ENCODE data around the gene SHISA4.

Gene SHISA4

DNA sequence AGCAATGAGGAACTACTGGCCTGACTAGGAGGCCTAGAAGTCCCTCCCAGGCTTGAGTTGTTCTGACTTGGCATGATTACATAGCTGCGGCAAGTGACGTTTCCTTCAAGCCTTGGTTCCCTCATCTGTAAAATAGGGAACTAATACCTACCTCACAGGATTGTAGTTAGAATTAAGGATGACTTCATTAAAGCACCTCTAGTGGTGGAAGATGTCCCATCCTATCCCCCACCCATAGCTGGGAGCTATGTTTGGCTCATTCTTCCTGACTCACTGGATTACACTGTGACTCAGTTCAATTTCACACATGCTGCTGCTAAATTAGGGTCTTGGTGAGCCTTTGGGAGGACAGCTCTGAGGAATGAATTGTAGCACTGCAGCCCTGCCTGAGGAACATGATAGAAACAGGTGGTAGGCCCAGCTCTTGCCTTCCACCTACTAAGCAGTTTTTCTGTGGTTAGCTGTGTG lies 6.0 kb upstream of the SHISA4 start:
- no peak for DNase-seq (ENCODE audit: low read depth)

DNA sequence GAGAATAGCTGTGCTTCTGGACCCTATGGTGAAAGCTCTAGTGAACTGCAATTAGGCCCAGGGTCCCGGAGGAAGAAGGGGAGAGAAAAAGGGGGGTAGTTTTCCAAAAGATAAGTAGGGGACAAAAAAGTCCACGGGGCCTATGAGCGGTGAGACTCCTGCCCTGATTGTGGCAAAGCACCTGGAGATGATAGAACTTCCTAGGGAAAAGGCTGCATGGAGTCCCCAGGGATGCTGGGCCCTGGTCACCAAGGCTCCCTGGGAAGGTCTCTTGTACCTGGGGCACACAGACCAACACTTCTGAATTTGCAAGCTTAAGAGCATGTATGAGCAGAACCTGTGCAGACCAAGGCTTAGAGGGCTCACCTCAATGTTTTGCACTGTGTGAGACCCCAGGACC lies 5.4 kb upstream of the SHISA4 start:
- no peak for DNase-seq (ENCODE audit: low read depth)

GRCh38 chr1:201883786-201884185 lies 4.9 kb upstream of the SHISA4 start:
- no peak for DNase-seq (ENCODE audit: low read depth)

DNA sequence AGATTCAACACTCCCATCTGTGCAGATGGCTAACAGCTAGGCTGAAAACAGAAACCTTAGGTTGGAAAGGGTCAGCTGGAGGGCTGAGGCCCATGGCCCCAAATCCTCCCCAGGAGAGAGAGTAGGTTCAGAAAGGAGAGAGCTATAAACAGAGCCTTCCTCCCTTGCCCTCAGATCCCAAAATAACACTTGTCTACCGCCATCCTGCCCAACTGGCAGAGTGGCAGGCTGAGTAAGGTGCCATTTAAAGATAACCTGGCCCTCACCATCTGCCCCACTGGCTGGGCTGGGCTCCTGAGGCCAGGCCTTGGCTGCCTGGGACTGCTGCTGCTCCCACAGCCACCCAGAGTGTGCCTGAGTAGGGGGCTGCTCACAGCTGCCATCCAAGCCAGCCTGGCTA lies 4.3 kb upstream of the SHISA4 start:
- no peak for DNase-seq (ENCODE audit: low read depth)

DNA sequence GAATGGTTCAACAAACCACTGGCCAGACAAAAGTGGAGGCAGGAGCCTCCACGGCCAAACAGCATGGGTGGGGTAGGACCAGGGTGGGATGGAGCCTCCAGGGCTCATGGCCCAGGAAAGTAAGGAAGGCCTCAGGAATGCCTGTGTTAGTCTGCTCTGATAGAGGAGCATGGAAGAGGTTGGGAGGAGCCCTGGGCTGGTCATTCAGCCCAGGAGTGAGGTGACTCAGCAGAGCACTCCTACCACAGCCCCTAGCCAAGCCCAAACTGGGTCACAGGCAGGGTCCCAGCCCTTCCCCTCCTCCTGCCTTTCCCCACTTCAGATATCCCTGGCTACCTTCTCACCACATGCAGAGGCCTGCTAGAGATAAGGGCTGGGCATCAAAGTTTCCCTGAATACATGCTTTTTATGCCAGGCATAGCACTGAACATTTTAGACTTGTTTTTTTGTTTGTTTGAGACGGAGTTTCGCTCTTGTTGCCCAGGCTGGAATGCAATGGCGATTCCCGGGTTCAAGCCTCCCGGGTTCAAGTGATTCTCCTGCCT lies 3.1 kb upstream of the SHISA4 start:
- DNase-seq (ENCODE audit: low read depth) = no peak

- no peak for DNase-seq (ENCODE audit: low read depth)
These were observed 2.4 kb upstream of the SHISA4 start for GRCh38 chr1:201886103-201886885.

DNA sequence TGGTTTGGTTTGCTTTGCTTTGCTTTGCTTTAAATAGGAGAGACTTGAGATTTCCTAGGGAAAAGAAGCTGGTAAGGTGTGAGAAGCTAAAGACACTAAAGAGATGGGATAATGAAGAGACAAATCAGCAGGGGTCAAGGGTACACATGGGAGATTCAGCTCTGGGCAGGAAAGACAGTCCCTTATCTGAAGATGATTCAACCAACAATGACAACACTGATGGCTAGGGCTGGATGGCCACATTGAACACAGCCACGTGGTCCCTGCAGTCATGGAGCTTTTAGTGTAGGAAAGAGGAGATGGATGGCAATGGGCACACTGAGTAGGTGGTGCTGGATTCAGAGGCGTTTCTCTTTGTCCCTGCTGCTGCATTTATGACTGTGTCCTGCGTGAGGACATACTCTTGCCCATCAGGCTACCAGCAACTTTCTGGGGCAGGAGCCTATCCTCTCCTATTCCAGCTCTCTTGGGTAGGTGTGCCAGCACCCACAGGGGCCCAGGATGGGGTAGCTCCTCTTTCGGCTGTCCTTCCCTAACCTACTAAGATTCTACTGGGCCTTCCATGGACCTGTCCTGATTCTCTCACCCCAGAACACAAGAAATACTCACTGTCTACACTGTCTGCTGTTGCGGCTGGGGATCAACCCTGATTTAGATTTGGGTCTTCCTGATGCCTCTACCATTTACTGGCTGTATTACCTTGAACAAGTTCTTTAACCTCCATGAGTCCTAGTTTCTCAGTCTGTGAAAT lies 1.4 kb upstream of the SHISA4 start:
- DNase-seq (ENCODE audit: low read depth) = no peak

- DNase-seq (ENCODE audit: low read depth) = no peak
These were observed 631 bp downstream of the SHISA4 start for GRCh38 chr1:201889090-201889968.

DNA sequence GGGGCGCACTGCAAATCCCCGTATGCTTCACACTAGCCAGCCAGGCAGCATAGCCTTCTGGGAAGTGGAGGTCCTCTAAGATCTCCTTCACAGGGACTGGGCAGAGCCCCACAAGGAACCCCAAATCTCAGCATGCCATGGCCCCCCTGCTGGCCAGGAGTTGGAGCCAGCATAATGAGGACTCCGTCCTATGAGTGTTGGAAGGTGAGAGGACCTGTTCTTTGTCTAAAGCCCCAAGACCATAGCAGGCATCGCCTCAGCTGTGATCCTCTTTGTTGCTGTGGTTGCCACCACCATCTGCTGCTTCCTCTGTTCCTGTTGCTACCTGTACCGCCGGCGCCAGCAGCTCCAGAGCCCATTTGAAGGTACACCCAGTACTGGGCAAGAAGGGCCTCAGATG lies 1.5 kb downstream of the SHISA4 start:
- DNase-seq (ENCODE audit: low read depth) = no peak

GRCh38 chr1:201890806-201891450 lies 2.2 kb downstream of the SHISA4 start:
- no peak for DNase-seq (ENCODE audit: low read depth)

DNA sequence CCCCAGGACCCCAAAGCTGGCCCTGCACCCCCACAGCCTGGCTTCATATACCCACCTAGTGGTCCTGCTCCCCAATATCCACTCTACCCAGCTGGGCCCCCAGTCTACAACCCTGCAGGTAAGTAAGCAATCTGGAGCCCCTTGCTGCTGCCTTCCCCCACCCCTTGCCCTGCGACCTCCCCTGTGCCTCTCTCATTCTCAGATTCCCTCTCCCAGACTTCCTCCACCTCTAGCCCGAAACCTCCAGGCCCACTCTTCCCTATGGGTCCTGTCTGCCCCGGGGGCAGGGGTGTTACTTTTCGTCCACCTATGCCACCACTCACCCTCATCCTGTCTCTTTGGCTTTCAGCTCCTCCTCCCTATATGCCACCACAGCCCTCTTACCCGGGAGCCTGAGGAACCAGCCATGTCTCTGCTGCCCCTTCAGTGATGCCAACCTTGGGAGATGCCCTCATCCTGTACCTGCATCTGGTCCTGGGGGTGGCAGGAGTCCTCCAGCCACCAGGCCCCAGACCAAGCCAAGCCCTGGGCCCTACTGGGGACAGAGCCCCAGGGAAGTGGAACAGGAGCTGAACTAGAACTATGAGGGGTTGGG lies 2.9 kb downstream of the SHISA4 start:
- DNase-seq (ENCODE audit: low read depth) = no peak

DNA sequence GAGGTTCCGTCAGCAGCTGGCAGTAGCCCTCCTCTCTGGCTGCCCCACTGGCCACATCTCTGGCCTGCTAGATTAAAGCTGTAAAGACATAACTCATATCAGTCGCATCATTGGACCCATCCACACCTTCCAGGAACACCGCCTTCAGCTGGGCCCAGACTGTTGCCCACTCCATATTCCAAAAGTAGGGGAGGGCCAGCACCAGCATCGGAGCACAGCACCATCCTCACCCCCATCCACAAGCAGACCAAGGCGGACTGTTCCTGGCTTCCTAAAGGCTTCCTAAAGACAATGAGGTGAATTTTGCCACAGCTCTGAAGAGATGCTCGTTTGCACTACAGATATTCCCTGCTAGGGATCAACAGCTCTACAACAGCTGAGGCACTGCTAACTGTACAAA lies 3.5 kb downstream of the SHISA4 start:
- DNase-seq (ENCODE audit: low read depth) = no peak

GRCh38 chr1:201893431-201893830 lies 4.7 kb downstream of the SHISA4 start:
- no peak for DNase-seq (ENCODE audit: low read depth)

GRCh38 chr1:201894343-201895119 lies 5.8 kb downstream of the SHISA4 start:
- DNase-seq (ENCODE audit: low read depth) = no peak

- DNase-seq (ENCODE audit: low read depth) = no peak
These were observed 6.5 kb downstream of the SHISA4 start for GRCh38 chr1:201895120-201895665.

- DNase-seq (ENCODE audit: low read depth) = no peak
These were observed 7.5 kb downstream of the SHISA4 start for GRCh38 chr1:201895913-201896807.

DNA sequence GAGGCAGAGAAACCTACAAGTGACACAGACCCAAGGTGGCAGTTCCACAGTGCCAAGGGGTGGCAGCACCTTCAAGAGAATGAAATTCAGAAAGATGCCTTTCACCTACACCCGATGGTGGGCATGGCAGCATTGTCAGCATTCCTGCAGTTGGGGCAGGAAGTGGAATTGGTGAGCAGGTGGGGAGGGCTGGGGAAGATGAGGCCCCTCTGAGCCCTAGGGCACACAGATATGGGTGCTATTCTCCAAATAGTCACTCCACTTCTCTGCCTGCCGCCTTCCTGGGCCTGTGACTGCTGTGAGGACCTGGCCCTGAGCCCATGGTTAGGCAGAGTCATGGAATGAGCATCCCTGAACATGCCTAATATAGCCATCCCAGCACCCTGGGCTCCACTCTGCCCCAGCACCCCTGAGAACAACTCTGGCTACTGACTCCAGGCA lies 8.3 kb downstream of the SHISA4 start:
- no peak for DNase-seq (ENCODE audit: low read depth)

DNA sequence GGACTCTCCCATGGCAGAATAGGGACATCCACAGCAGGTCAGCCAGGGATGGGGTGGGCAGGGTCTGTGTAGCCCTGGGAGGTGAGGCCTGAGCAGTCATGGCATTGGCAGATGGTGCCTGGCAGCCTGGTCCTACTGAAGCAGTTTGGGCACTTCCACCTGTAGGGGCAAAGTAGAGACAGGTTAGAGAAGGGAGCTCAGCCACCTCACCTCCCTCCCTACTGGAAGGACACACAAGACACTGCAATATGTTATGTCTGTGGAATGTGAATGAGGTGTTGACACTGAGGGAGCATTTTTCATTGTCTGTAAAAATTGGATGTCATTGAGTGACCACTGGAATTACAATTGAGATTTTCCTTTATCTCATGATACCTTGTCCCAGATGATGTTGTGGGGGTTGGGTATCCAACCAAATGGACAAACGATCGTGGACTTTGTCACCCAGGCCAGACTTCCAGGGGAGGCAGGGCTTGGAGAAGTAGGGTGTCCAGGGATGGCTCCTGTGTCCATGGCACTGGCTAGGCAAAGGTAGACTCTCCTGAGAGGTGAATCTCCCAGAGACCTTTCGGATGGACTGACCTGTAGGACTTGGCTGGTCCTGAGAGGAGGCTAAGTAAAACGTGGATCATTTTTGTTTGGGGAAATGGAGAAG lies 9.7 kb downstream of the SHISA4 start:
- no peak for DNase-seq (ENCODE audit: low read depth)
